ENCODE data around the gene LAPTM4A.
A peak's percentile ranks its signal among the peaks of the same experiment; 100 is the strongest.
"Not testable (repeated sequence)": the region's sequence is repeated elsewhere in the genome, so short reads cannot be mapped to it uniquely, and the experiment has no call there.

LAPTM4A gene

DNA sequence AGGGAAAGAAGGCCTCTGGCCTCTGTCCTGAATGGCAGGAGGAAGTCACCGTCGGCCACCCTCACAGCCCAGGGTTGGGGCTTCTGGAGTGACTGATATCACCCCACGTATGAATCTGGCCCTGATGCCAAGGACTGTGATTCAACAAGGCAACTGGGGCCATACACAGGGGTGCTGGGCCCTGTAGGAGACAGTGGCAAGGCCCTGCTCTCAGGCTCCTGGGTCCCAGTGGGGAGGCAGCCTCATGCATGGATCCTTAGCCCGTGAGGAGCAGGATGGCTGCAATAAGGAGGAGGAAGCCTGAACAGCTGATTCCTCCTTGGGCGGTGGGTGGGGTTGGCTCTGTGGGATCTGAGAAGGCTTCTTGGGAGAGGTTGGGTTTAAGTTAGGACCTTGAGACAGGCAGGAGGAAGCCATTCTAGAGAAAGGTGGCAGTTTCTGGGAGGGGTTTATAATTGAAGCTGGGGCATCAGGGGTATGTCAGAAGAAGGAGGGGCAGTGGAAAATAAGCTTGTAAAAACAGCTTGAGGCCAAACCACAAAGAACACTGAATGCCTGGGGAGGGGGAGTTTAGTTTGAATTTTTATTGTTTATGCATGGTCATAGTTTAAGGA is 42.8 kb upstream of the LAPTM4A start:
- no peak for DNase-seq (ENCODE audit: low read depth)
- TF ChIP-seq, protein P1, sequence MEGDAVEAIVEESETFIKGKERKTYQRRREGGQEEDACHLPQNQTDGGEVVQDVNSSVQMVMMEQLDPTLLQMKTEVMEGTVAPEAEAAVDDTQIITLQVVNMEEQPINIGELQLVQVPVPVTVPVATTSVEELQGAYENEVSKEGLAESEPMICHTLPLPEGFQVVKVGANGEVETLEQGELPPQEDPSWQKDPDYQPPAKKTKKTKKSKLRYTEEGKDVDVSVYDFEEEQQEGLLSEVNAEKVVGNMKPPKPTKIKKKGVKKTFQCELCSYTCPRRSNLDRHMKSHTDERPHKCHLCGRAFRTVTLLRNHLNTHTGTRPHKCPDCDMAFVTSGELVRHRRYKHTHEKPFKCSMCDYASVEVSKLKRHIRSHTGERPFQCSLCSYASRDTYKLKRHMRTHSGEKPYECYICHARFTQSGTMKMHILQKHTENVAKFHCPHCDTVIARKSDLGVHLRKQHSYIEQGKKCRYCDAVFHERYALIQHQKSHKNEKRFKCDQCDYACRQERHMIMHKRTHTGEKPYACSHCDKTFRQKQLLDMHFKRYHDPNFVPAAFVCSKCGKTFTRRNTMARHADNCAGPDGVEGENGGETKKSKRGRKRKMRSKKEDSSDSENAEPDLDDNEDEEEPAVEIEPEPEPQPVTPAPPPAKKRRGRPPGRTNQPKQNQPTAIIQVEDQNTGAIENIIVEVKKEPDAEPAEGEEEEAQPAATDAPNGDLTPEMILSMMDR (IDR thresholded peaks at IDR 0.05; ENCODE audit: low read length, missing control alignments): no peak
- H3K4me3 ChIP-seq (replicated peaks; ENCODE audit: low read depth, low read length): no peak overlapping the region

DNA sequence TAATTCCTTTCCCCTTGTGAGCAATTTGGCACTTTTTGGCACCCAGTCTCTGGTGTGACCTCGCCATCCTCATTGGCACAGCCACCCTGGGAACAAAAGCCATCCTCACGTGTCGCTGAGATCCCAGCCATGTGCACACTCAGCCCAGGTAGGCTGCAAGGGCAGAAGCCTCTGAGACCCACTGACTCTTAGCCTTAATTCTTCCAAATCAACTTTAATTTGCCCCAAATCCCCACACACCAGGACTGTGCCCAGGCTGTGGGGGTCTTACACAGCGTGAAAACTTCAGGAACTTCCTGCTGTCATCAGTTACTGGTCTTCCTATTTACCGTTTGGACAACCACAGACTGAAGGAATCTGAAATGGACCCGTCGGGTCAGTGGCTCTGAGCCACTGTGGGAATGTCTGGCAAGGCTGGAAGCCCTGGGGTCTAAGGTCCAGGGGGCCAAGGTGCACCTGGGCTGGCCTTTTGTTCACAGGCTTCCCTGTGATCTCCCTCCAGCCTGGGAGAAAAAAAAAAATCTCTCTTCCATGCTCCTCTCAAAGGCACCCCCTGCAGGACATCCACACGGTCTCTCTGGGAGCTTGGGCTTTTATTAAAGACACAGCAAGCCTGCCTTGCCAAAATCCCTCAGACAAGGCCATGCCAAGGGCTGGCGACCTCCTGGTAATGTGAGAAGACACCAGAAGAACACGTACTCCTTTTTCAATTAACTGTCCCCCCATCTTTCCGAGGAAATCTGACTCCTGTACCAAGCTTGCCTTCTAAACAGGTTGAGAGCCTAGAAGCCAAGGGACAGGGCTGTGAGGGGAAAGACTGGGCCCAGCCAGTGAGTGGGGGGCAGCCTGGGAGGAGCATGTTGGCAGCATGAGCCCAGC is 42.1 kb upstream of the LAPTM4A start:
- TF ChIP-seq, protein P1 (IDR thresholded peaks at IDR 0.05; ENCODE audit: low read length, missing control alignments): peak; percentile 86
- peak; percentile 83 for DNase-seq (ENCODE audit: low read depth)
- H3K4me3 ChIP-seq (replicated peaks; ENCODE audit: low read depth, low read length): no peak overlapping the region

DNA sequence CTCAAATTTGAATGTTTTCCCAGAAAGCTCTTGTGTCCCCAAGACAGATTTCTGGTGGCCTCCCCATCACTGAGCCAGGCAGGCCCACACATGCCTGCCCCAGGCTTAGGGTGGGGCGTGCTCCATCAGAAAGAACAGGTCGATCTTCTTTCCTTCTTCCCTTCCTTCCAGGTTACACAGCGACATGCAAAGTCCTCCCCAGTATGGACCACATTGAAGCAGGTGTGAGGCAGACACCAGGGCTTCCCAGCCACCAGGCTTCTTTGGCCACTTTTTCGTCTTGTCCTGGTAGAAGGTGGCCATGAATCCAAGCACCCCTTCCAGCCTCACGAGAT is 41.4 kb upstream of the LAPTM4A start:
- DNase-seq (ENCODE audit: low read depth): no peak
- no peak overlapping the region for H3K4me3 ChIP-seq (replicated peaks; ENCODE audit: low read depth, low read length)
- TF ChIP-seq, protein P1 (IDR thresholded peaks at IDR 0.05; ENCODE audit: low read length, missing control alignments): no peak

DNA sequence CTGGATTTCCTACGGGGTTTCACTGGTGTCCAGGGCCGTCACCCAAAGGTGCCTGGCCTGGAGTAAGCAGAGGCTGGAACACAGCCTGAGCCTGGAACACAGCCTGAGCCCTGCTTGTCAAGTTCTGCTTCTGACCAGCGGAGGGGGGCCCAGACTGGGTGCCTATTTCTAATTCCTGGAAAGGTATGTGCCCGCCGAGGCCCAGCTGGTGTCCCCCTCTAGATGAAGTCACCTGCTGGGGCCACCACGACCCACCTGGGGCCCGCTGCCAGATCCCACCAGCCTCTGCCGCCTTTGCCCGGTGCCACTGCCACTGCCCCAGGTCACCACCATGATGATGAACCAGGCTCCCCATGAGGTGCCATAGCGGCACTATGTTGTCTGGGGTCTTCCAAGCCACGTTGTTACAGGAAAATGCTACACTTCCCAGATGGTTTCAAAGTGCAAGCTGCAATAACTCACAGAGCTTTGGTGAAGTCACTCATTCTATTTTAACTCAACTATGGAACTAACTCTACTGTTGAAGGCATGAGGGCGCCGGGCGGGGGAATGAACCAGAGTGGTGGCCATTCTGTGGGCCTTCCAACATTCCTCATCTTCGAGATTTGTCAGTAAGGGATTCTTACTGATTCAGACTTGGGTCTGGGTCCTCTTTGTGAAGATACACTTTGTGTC is 40.9 kb upstream of the LAPTM4A start:
- no peak for DNase-seq (ENCODE audit: low read depth)
- TF ChIP-seq, protein P1 (IDR thresholded peaks at IDR 0.05; ENCODE audit: low read length, missing control alignments): no peak
- no peak overlapping the region for H3K4me3 ChIP-seq (replicated peaks; ENCODE audit: low read depth, low read length)

DNA sequence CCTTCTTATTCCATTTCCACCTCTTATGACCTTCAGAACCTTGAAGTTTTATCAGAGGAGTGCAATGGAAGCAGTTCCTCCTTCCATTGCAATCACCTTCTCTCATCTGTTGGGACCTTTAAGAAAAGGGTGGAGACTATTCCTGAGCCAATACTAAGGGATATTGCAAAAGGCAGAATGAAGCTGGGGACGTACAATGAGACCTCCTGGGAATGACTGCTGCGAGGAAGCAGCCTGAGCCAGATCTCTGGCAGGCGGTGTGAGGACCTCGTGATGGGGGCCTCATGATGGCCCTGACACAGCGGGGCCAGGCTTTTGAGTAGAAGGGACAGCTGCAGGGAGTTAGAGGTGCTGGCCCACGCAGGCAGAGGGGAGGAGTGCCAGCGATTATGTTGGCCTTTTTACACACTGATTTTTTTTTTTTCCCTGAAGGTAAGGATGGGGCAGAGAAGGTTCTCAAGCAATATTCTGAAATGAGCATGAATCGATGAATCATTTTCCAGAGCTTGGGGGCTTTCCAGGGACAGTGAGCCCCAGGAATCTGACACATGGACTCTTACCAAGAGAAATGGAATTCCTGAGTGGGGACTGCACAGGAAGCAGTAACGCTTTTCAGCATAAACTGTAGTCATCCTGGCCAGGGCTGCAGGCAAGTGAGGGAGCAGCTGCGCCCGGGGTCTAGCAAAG is 40.0 kb upstream of the LAPTM4A start:
- peak overlapping the region; percentile 24 for H3K4me3 ChIP-seq (replicated peaks; ENCODE audit: low read depth, low read length)
- TF ChIP-seq, protein P1 (IDR thresholded peaks at IDR 0.05; ENCODE audit: low read length, missing control alignments): no peak
- peak; percentile 92 for DNase-seq (ENCODE audit: low read depth)

DNA sequence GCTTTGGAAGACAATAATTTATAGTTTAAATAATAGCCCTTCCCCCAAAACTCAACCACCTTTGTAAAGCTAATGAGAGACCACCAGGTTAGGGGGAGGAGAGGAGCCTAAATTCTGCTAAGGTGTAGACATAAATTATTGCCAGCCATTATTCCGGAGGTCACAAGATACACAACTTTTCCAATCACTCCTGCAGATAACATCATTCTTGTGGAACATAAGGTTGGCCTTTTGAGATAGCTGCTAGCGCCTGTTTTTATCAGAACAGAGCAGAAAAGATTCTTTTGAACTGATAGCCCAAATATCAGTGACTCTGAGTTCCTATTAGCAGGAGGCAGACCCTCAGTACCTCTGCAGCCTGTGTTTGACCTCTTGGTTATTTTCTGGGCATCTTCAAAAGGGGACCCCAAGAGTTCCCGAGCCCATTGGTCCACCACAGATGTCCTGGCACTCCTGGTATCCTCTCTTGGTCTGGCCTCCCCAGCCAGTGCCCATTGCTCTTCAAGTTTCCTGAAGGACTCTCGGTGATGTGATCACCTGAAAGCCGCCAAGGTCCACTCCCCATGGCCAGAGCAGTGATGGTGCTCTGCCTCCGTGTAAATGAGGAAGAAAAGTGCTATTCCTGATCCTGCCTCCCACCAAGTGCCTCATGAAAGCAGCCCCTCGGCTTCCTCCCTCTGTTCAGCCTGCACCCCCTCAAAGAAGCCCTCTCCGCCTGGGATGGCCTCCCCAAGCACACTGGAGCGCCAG is 38.5 kb upstream of the LAPTM4A start:
- TF ChIP-seq, protein P1 (IDR thresholded peaks at IDR 0.05; ENCODE audit: low read length, missing control alignments): no peak
- no peak overlapping the region for H3K4me3 ChIP-seq (replicated peaks; ENCODE audit: low read depth, low read length)
- DNase-seq (ENCODE audit: low read depth): no peak

DNA sequence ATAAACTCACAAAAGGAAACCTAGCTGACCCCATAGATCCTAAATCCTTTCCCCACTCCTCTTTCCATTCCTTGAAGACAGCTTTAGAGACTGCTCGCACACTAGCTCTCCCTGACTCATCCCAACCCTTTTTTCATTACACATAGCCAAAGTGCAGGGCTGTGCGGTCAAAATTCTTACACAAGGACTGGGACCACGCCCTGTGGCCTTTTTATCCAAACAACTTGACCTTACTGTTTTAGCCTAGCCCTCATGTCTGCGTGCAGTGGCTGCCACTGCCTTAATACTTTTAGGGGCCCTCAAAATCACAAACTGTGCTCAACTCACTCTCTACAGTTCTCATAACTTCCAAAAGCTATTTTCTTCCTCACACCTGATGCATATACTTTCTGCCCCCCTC is 34.5 kb upstream of the LAPTM4A start:
- DNase-seq (ENCODE audit: low read depth): not testable (repeated sequence)

DNA sequence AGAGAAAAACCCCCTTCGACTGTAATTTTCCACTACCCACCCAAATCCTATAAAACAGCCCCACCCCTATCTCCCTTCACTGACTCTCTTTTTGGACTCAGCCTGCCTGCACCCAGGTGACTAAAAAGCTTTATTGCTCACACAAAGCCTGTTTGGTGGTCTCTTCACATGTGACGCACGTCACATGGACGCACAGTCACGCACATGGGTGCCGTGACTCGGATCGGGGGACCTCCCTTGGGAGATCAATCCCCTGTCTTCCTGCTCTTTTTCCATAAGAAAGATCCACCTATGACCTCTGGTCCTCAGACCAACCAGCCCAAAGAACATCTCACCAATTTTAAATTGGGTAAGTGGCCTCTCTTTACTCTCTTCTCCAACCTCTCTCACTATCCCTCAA is 31.4 kb upstream of the LAPTM4A start:
- DNase-seq (ENCODE audit: low read depth); H3K4me3 ChIP-seq (replicated peaks; ENCODE audit: low read depth, low read length): not testable (repeated sequence)

More for the DNA sequence above, 34.5 kb upstream of the LAPTM4A start:
- not testable (repeated sequence) for H3K4me3 ChIP-seq (replicated peaks; ENCODE audit: low read depth, low read length)
